CD4-positive, alpha-beta T cell treated with Interleukin-4 for 1 hour (primary cell): ENCODE data around the gene OSBPL1A.

Source experiments
- DNase-seq, 2 donors: peaks; one replicate each; pipeline ENCODE4 v3.0.0-alpha.2; 2020 to 2022

OSBPL1A gene

GRCh38 chr18:24263050-24263449, 134.6 kb downstream of the OSBPL1A start:
- DNase-seq: no peak

- no peak for DNase-seq
Measured at GRCh38 chr18:24262087-24262486, 135.5 kb downstream of the OSBPL1A start.

- DNase-seq: no peak
Measured at GRCh38 chr18:24259869-24260641, 137.6 kb downstream of the OSBPL1A start.

- DNase-seq: no peak
Measured at GRCh38 chr18:24254071-24254470, 143.6 kb downstream of the OSBPL1A start.

GRCh38 chr18:24249716-24250115, 147.9 kb downstream of the OSBPL1A start:
- no peak for DNase-seq

- no peak for DNase-seq
Measured at GRCh38 chr18:24248359-24248758, 149.3 kb downstream of the OSBPL1A start.

- no peak for DNase-seq
Measured at GRCh38 chr18:24246143-24246542, 151.5 kb downstream of the OSBPL1A start.

- no peak for DNase-seq
Measured at GRCh38 chr18:24244698-24245097, 152.9 kb downstream of the OSBPL1A start.

- DNase-seq: no peak
Measured at GRCh38 chr18:24243677-24244076, 153.9 kb downstream of the OSBPL1A start.

GRCh38 chr18:24239341-24239740, 158.3 kb downstream of the OSBPL1A start:
- DNase-seq: no peak

GRCh38 chr18:24238387-24238786, 159.2 kb downstream of the OSBPL1A start:
- DNase-seq: no peak

GRCh38 chr18:24234850-24235418, 162.7 kb downstream of the OSBPL1A start:
- no peak for DNase-seq

- no peak for DNase-seq
Measured at GRCh38 chr18:24234330-24234729, 163.3 kb downstream of the OSBPL1A start.

GRCh38 chr18:24232800-24233199, 164.8 kb downstream of the OSBPL1A start:
- no peak for DNase-seq

- no peak for DNase-seq
Measured at GRCh38 chr18:24231773-24232735, 165.6 kb downstream of the OSBPL1A start.

GRCh38 chr18:24230766-24231165, 166.9 kb downstream of the OSBPL1A start:
- no peak for DNase-seq

- no peak for DNase-seq
Measured at GRCh38 chr18:24228667-24229041, 169.0 kb downstream of the OSBPL1A start.

- DNase-seq: no peak
Measured at GRCh38 chr18:24227977-24228666, 169.5 kb downstream of the OSBPL1A start.

GRCh38 chr18:24220318-24220688, 177.3 kb downstream of the OSBPL1A start:
- no peak for DNase-seq

- no peak for DNase-seq
Measured at GRCh38 chr18:24219561-24220317, 177.9 kb downstream of the OSBPL1A start.

GRCh38 chr18:24214913-24215312, 182.7 kb downstream of the OSBPL1A start:
- no peak for DNase-seq

- DNase-seq: no peak
Measured at GRCh38 chr18:24214144-24214543, 183.5 kb downstream of the OSBPL1A start.
